Neural crest cell (in vitro differentiated cells): ENCODE results near the gene CHAT. TPM values are rescaled to one million over a fixed set of nuclear protein-coding genes. Genes with fewer than 3 reads are reported as not detected.

ENCODE experiments used
- DNase-seq: peaks from one replicate; pipeline ENCODE4 v3.0.0; 2021; ENCODE audit warnings: low read depth, mixed read lengths, low spot score
- H3K27ac Mint-ChIP-seq: one replicate; pipeline ENCODE4 v1.8.0; 2021; ENCODE audit warnings: mild to moderate bottlenecking, mixed read lengths; ENCODE audit not compliant: unreplicated experiment
- H3K27me3 Mint-ChIP-seq: 2 replicates; pipeline ENCODE4 v1.8.0; 2021; ENCODE audit warnings: low read depth, mild to moderate bottlenecking, mixed read lengths
- H3K36me3 Mint-ChIP-seq: 2 replicates; pipeline ENCODE4 v1.8.0; 2021; ENCODE audit warnings: low read depth, mild to moderate bottlenecking, mixed read lengths
- H3K4me1 Mint-ChIP-seq: 2 replicates; pipeline ENCODE4 v1.8.0; 2021; ENCODE audit warnings: mixed read lengths
- H3K4me3 Mint-ChIP-seq: one replicate; pipeline ENCODE4 v1.8.0; 2021; ENCODE audit warnings: mild to moderate bottlenecking, mixed read lengths
- H3K9me3 Mint-ChIP-seq: 2 replicates; pipeline ENCODE4 v1.8.0; 2021; ENCODE audit warnings: mixed read lengths
- total RNA-seq: library from RNA; stranded (reverse); gene quantifications from 2 replicates; pipeline ENCODE4 v1.2.1, GENCODE V29; 2021
- TF ChIP-seq, protein P1 (sequence below): fragments of 200-600 bp; sonication (generic); conservative IDR thresholded peaks from 2 replicates; pipeline ENCODE4 v1.5.0; 2021; ENCODE audit warnings: antibody characterized with exemption, mild to moderate bottlenecking

The CHAT gene
- total RNA-seq, 1 donor from 2014 or later = 2.7 TPM

DNA sequence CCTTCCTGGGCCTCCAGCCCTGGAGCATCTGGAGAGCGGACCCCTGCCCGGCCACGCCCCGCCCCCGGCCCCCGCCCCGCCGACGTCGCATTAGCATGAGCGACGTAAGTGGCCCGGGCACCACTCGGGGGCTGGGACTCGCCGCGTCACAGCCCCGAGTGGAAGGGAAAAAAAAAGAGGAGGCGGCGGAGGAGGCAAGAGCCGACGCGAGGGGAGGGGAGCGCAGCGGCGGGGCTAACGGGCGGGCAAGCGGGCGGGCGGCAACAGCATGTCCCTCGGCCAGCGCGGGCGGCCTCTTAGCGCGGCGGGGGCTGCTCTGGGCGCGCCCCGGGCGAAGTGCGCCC, 3.8 kb upstream of the CHAT start, which contains the start of gene SLC18A3:
TSS of gene SLC18A3 (plus strand) at position 197 of the 344 bp plus-strand sequence. CDS start 431 bp downstream, outside the sequence.
- peak within 1 kb of the TSS; percentile 85 for H3K4me3 Mint-ChIP-seq

DNA sequence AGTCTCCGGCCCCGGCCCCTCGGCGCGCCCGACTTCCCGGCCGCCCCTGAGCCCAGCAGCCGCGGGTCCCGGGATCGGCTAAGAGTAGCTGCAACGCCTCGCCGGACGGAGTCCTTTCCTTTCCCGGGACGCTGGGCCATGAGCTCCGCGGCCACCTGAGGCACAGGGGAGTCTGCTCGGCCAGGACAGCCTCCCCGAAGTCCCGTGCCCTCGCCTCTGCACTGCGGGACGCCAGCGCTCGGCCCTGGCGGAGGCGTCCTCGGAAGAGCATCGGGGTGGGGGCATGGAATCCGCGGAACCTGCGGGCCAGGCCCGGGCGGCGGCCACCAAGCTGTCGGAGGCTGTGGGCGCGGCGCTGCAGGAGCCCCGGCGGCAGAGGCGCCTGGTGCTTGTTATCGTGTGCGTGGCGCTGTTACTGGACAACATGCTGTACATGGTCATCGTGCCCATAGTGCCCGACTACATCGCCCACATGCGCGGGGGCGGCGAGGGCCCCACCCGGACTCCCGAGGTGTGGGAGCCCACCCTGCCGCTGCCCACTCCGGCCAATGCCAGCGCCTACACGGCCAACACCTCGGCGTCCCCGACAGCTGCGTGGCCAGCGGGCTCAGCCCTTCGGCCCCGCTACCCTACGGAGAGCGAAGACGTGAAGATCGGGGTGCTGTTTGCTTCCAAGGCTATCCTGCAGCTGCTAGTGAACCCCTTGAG, 3.2 kb upstream of the CHAT start:
- DNase-seq = no peak
- Mint-ChIP-seq H3K4me3 (peak overlapping the region; percentile 85), H3K9me3 (no peaks in the 10 kb centered on the region), H3K4me1 (peaks cover 39% of the 10 kb centered on the region), H3K27me3 (peaks cover 93% of the 10 kb centered on the region), H3K27ac (no peak overlapping the region), H3K36me3 (peaks cover 6% of the 10 kb centered on the region)
- TF ChIP-seq, protein P1, sequence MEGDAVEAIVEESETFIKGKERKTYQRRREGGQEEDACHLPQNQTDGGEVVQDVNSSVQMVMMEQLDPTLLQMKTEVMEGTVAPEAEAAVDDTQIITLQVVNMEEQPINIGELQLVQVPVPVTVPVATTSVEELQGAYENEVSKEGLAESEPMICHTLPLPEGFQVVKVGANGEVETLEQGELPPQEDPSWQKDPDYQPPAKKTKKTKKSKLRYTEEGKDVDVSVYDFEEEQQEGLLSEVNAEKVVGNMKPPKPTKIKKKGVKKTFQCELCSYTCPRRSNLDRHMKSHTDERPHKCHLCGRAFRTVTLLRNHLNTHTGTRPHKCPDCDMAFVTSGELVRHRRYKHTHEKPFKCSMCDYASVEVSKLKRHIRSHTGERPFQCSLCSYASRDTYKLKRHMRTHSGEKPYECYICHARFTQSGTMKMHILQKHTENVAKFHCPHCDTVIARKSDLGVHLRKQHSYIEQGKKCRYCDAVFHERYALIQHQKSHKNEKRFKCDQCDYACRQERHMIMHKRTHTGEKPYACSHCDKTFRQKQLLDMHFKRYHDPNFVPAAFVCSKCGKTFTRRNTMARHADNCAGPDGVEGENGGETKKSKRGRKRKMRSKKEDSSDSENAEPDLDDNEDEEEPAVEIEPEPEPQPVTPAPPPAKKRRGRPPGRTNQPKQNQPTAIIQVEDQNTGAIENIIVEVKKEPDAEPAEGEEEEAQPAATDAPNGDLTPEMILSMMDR = no peak

More for the DNA sequence above, 3.8 kb upstream of the CHAT start, which contains the start of gene SLC18A3:
- no peak for DNase-seq
- TF ChIP-seq, protein P1 = no peak
- Mint-ChIP-seq H3K9me3 (no peaks in the 10 kb centered on the region), H3K4me1 (peaks cover 39% of the 10 kb centered on the region), H3K27me3 (peaks cover 92% of the 10 kb centered on the region), H3K36me3 (peaks cover 6% of the 10 kb centered on the region), H3K27ac (no peak within 1 kb of the TSS)

DNA sequence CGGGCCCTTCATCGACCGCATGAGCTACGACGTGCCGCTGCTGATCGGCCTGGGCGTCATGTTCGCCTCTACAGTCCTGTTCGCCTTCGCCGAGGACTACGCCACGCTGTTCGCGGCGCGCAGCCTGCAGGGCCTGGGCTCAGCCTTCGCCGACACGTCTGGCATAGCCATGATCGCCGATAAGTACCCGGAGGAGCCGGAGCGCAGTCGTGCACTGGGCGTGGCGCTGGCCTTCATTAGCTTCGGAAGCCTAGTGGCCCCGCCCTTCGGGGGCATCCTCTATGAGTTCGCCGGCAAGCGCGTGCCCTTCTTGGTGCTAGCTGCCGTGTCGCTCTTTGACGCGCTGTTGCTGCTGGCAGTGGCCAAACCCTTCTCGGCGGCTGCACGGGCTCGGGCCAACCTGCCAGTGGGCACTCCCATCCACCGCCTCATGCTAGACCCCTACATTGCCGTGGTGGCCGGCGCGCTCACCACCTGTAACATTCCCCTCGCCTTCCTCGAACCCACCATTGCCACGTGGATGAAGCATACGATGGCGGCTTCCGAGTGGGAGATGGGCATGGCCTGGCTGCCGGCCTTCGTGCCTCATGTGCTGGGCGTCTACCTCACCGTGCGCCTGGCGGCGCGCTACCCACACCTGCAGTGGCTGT, 2.5 kb upstream of the CHAT start:
- Mint-ChIP-seq H3K36me3 (peaks cover 6% of the 10 kb centered on the region), H3K9me3 (no peaks in the 10 kb centered on the region), H3K4me1 (peaks cover 39% of the 10 kb centered on the region), H3K27ac (no peak overlapping the region), H3K27me3 (peaks cover 93% of the 10 kb centered on the region), H3K4me3 (peak overlapping the region; percentile 85)
- TF ChIP-seq, protein P1 = no peak
- DNase-seq = no peak

DNA sequence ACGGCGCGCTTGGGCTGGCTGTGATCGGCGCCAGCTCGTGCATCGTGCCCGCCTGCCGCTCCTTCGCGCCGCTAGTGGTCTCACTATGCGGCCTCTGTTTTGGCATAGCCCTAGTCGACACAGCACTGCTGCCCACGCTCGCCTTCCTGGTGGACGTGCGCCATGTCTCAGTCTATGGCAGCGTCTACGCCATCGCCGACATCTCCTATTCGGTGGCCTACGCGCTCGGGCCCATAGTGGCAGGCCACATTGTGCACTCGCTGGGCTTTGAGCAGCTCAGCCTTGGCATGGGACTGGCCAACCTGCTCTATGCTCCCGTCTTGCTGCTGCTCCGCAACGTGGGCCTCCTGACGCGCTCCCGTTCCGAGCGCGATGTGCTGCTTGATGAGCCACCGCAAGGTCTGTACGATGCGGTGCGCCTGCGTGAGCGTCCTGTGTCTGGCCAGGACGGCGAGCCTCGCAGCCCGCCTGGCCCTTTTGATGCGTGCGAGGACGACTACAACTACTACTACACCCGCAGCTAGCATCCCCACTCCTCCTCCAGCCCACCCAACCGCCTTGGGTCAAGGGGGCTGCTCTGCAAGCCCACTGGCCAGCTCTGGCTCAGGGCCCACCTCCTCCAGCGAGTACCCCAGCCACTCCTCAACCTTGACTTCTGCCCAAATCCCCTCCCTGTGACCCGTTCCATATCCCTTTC, 1.9 kb upstream of the CHAT start:
- Mint-ChIP-seq H3K36me3 (peaks cover 6% of the 10 kb centered on the region), H3K4me1 (peaks cover 35% of the 10 kb centered on the region), H3K4me3 (peak overlapping the region; percentile 70), H3K27ac (no peak overlapping the region), H3K9me3 (no peaks in the 10 kb centered on the region), H3K27me3 (peaks cover 93% of the 10 kb centered on the region)
- TF ChIP-seq, protein P1 = no peak
- DNase-seq = no peak

DNA sequence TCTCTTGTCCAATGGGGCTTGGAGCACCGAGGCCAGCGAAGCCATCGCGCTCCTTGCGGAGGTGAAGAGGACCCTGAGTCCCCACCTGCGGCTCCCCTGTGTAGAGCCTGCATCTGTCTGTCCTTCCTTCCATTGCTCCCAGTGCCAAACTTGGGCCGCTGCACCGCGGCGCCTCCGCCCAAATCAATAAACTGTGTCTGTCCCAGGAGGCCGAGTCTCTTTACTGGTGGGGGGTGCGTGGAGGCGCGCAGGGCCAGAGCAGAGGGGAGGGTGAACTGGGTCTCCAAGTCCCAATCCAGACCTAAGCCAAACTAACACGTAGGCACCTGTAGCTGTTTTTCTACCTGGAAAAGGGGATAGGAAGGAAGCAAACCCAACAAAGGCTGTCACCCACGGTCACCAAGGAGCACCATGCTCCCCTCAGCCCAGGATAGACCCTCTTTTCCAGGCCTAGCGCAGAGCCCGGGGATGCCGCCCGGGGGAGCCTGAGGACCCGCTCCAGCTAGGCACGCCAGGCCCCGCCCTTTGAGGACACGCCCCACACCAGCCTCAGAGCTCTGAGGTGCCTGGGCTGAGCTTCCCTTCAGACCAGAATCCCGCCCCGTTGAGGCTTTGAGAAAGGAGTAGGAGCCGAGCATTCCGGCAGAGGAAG, 1.2 kb upstream of the CHAT start:
- H3K9me3 Mint-ChIP-seq = no peaks in the 10 kb centered on the region
- peak overlapping the region; percentile 70 for H3K4me3 Mint-ChIP-seq
- peaks cover 28% of the 10 kb centered on the region for H3K4me1 Mint-ChIP-seq
- H3K36me3 Mint-ChIP-seq = peaks cover 6% of the 10 kb centered on the region
- TF ChIP-seq, protein P1 = no peak
- H3K27ac Mint-ChIP-seq = no peak overlapping the region
- H3K27me3 Mint-ChIP-seq = peaks cover 93% of the 10 kb centered on the region
- peak; percentile 49 for DNase-seq
